ENCODE data around the gene MGAT3.

The MGAT3 gene

GRCh38 chr22:39510529-39511149, 53.8 kb downstream of the MGAT3 start:
- ChIA-PET CTCF (no interaction called here), POLR2A (interaction anchor here (1.1 to 3.5 kb wide), 4 partner anchors 9 to 14 kb away, joined by 3 to 16 read pairs (median 4); partner anchors contain the start of genes ATF4 and MIEF1)
- no peak for TF ChIP-seq NFRKB (IDR thresholded peaks at IDR 0.05)
- TF ChIP-seq FOXA1 (IDR thresholded peaks at IDR 0.05), result no peak
- TF ChIP-seq ARNT (IDR thresholded peaks at IDR 0.05), result no peak
- TF ChIP-seq SUZ12 (IDR thresholded peaks at IDR 0.05), result no peak
- TF ChIP-seq TARDBP (IDR thresholded peaks at IDR 0.05), result no peak
- TF ChIP-seq ZNF384 (IDR thresholded peaks at IDR 0.05), result no peak
- TF ChIP-seq LEF1 (IDR thresholded peaks at IDR 0.05; ENCODE audit: borderline replicate concordance), result no peak
- TF ChIP-seq SP1 (IDR thresholded peaks at IDR 0.05), result no peak
- TF ChIP-seq BHLHE40 (IDR thresholded peaks at IDR 0.05; ENCODE audit: borderline replicate concordance), result no peak
- no peak for TF ChIP-seq HDGF (IDR thresholded peaks at IDR 0.05; ENCODE audit: borderline replicate concordance)
- no peak for TF ChIP-seq FOXM1 (IDR thresholded peaks at IDR 0.05; ENCODE audit: borderline replicate concordance)
- TF ChIP-seq L3MBTL2 (conservative IDR thresholded peaks at IDR 0.05), result no peak
- TF ChIP-seq ELF4 (IDR thresholded peaks at IDR 0.05), result no peak
- no peak for TF ChIP-seq CTBP1 (IDR thresholded peaks at IDR 0.05; ENCODE audit: borderline replicate concordance)
- no peak for TF ChIP-seq FOXK2 (IDR thresholded peaks at IDR 0.05)
- TF ChIP-seq PKNOX1 (IDR thresholded peaks at IDR 0.05), result no peak
- no peak for DNase-seq (ENCODE audit: extremely low spot score)

GRCh38 chr22:39511226-39511625, 54.4 kb downstream of the MGAT3 start:
- no peak for DNase-seq (ENCODE audit: extremely low spot score)
- CTCF ChIA-PET, result no interaction called here
- TF ChIP-seq FOXK2 (IDR thresholded peaks at IDR 0.05) (no peak), PKNOX1 (IDR thresholded peaks at IDR 0.05) (no peak), TARDBP (IDR thresholded peaks at IDR 0.05) (no peak), SUZ12 (IDR thresholded peaks at IDR 0.05) (no peak), ELF4 (IDR thresholded peaks at IDR 0.05) (no peak), BHLHE40 (IDR thresholded peaks at IDR 0.05; ENCODE audit: borderline replicate concordance) (no peak), ZNF384 (IDR thresholded peaks at IDR 0.05) (no peak), L3MBTL2 (conservative IDR thresholded peaks at IDR 0.05) (no peak), FOXM1 (IDR thresholded peaks at IDR 0.05; ENCODE audit: borderline replicate concordance) (no peak), FOXA1 (IDR thresholded peaks at IDR 0.05) (no peak), LEF1 (IDR thresholded peaks at IDR 0.05; ENCODE audit: borderline replicate concordance) (no peak), HDGF (IDR thresholded peaks at IDR 0.05; ENCODE audit: borderline replicate concordance) (no peak)
- POLR2A ChIA-PET, result interaction anchor here (1.3 to 3.5 kb wide), 2 partner anchors 9 kb away, joined by 4 to 16 read pairs; partner anchors contain the start of genes ATF4 and MIEF1

GRCh38 chr22:39512026-39512425, 55.2 kb downstream of the MGAT3 start:
- DNase-seq (ENCODE audit: extremely low spot score), result no peak
- TF ChIP-seq L3MBTL2 (conservative IDR thresholded peaks at IDR 0.05) (no peak), CTBP1 (IDR thresholded peaks at IDR 0.05; ENCODE audit: borderline replicate concordance) (no peak), FOXM1 (IDR thresholded peaks at IDR 0.05; ENCODE audit: borderline replicate concordance) (no peak), ZNF384 (IDR thresholded peaks at IDR 0.05) (no peak), HDGF (IDR thresholded peaks at IDR 0.05; ENCODE audit: borderline replicate concordance) (no peak), FOXK2 (IDR thresholded peaks at IDR 0.05) (no peak), ELF4 (IDR thresholded peaks at IDR 0.05) (no peak), PKNOX1 (IDR thresholded peaks at IDR 0.05) (no peak), SUZ12 (IDR thresholded peaks at IDR 0.05) (no peak), BHLHE40 (IDR thresholded peaks at IDR 0.05; ENCODE audit: borderline replicate concordance) (no peak), NFRKB (IDR thresholded peaks at IDR 0.05) (no peak), FOXA1 (IDR thresholded peaks at IDR 0.05) (no peak), SP1 (IDR thresholded peaks at IDR 0.05) (no peak), TARDBP (IDR thresholded peaks at IDR 0.05) (no peak), LEF1 (IDR thresholded peaks at IDR 0.05; ENCODE audit: borderline replicate concordance) (no peak), ARNT (IDR thresholded peaks at IDR 0.05) (no peak)
- ChIA-PET CTCF (interaction anchor here (0.6 to 0.8 kb wide), 2 partner anchors 18 to 201 kb away, joined by 3 to 4 read pairs; no protein-coding TSS in a partner anchor), POLR2A (interaction anchor here (0.6 to 3.5 kb wide), 3 partner anchors 8 to 12 kb away, joined by 3 to 16 read pairs (median 4); partner anchors contain the start of genes ATF4 and MIEF1)

- CTCF ChIA-PET, result interaction anchor here (0.7 to 2.0 kb wide), 9 partner anchors 11 to 487 kb away, joined by 3 to 13 read pairs (median 5); partner anchors contain the start of gene MIEF1
- no peak for TF ChIP-seq NFRKB (IDR thresholded peaks at IDR 0.05)
- TF ChIP-seq ARNT (IDR thresholded peaks at IDR 0.05), result no peak
- no peak for TF ChIP-seq ZNF384 (IDR thresholded peaks at IDR 0.05)
- TF ChIP-seq FOXM1 (IDR thresholded peaks at IDR 0.05; ENCODE audit: borderline replicate concordance), result no peak
- no peak for TF ChIP-seq SP1 (IDR thresholded peaks at IDR 0.05)
- TF ChIP-seq L3MBTL2 (conservative IDR thresholded peaks at IDR 0.05), result no peak
- TF ChIP-seq SUZ12 (IDR thresholded peaks at IDR 0.05), result no peak
- no peak for TF ChIP-seq FOXK2 (IDR thresholded peaks at IDR 0.05)
- no peak for TF ChIP-seq LEF1 (IDR thresholded peaks at IDR 0.05; ENCODE audit: borderline replicate concordance)
- no peak for TF ChIP-seq FOXA1 (IDR thresholded peaks at IDR 0.05)
- no peak for TF ChIP-seq CTBP1 (IDR thresholded peaks at IDR 0.05; ENCODE audit: borderline replicate concordance)
- no peak for TF ChIP-seq TARDBP (IDR thresholded peaks at IDR 0.05)
- TF ChIP-seq PKNOX1 (IDR thresholded peaks at IDR 0.05), result no peak
- no peak for TF ChIP-seq ELF4 (IDR thresholded peaks at IDR 0.05)
- POLR2A ChIA-PET, result interaction anchor here (1.2 to 1.5 kb wide), 3 partner anchors 10 to 12 kb away, joined by 3 to 10 read pairs (median 9); partner anchors contain the start of gene MIEF1
- no peak for DNase-seq (ENCODE audit: extremely low spot score)
Observed at GRCh38 chr22:39513791-39514190, 57.0 kb downstream of the MGAT3 start.
